ENCODE measurements around the gene FOXO3B. TPM values are rescaled to one million over a fixed set of nuclear protein-coding genes. Genes with fewer than 3 reads are reported as not detected.
"Not testable (repeated sequence)": the region's sequence is repeated elsewhere in the genome, so short reads cannot be mapped to it uniquely, and the experiment has no call there.

Gene FOXO3B
- total RNA-seq, 2 experiments from 2014 or later, result 4.4 to 5.8 TPM

GRCh38 chr17:18636237-18636636 lies 45.9 kb downstream of the FOXO3B start:
- H3K4me3 Mint-ChIP-seq; H3K36me3 Mint-ChIP-seq (ENCODE audit: low read depth); ATAC-seq; POLR2A ChIA-PET; H3K4me1 Mint-ChIP-seq (ENCODE audit: low read depth); DNase-seq; CTCF ChIA-PET; H3K27ac Mint-ChIP-seq; H3K9me3 Mint-ChIP-seq (ENCODE audit: insufficient read depth): not testable (repeated sequence)
- peaks cover 13% of the 10 kb centered on the region for H3K27me3 Mint-ChIP-seq (ENCODE audit: low read depth)

- ATAC-seq; CTCF ChIA-PET; POLR2A ChIA-PET; DNase-seq; H3K4me1 Mint-ChIP-seq (ENCODE audit: low read depth); H3K36me3 Mint-ChIP-seq (ENCODE audit: low read depth); H3K4me3 Mint-ChIP-seq; H3K9me3 Mint-ChIP-seq (ENCODE audit: insufficient read depth); H3K27ac Mint-ChIP-seq: not testable (repeated sequence)
- H3K27me3 Mint-ChIP-seq (ENCODE audit: low read depth), result peaks cover 13% of the 10 kb centered on the region
Observed at GRCh38 chr17:18635773-18636172, 46.3 kb downstream of the FOXO3B start.

GRCh38 chr17:18634550-18635263 lies 47.4 kb downstream of the FOXO3B start:
- ATAC-seq, result peak; percentile 23
- H3K4me1 Mint-ChIP-seq (ENCODE audit: low read depth); DNase-seq; CTCF ChIA-PET; POLR2A ChIA-PET; H3K9me3 Mint-ChIP-seq (ENCODE audit: insufficient read depth); H3K27ac Mint-ChIP-seq; H3K36me3 Mint-ChIP-seq (ENCODE audit: low read depth); H3K4me3 Mint-ChIP-seq: not testable (repeated sequence)
- H3K27me3 Mint-ChIP-seq (ENCODE audit: low read depth), result peaks cover 13% of the 10 kb centered on the region

Other genes with a start within 250 kb of the FOXO3B start
- gene LGALS9C, start 205.5 kb downstream of the FOXO3B start, total RNA-seq, result 1 to 10 TPM; 2.6 to 3.7 TPM
- not detected for gene TBC1D28, start 37.9 kb downstream of the FOXO3B start, total RNA-seq
- gene FBXW10, start 61.7 kb upstream of the FOXO3B start, total RNA-seq, result not detected
- gene TVP23B, start 98.9 kb upstream of the FOXO3B start, total RNA-seq, result 10 to 100 TPM; 21.6 to 29.9 TPM
- gene PRPSAP2, start 175.8 kb upstream of the FOXO3B start, total RNA-seq, result 10 to 100 TPM; 57.3 to 57.8 TPM